ENCODE results near the gene NEUROD6.

- TF ChIP-seq JUND (IDR thresholded peaks at IDR 0.05) (no peak), SP1 (IDR thresholded peaks at IDR 0.05) (no peak), GABPA (IDR thresholded peaks at IDR 0.05 in 1 of 2, conservative IDR thresholded peaks at IDR 0.05 in 1 of 2) (no peak)
These were observed 31.1 kb downstream of the NEUROD6 start for GRCh38 chr7:31309407-31309806.
